Measurements from ENCODE around the gene FLVCR2.

- TF ChIP-seq CTCF (conservative IDR thresholded peaks at IDR 0.05) (no peak), EZH2 (IDR thresholded peaks at IDR 0.05; ENCODE audit: low read depth) (no peak)
These were observed 9.0 kb downstream of the FLVCR2 start for GRCh38 chr14:75587388-75587787.

Data from PC-9 (cell line).